Astrocyte (in vitro differentiated cells and primary cell): ENCODE measurements around the gene C11orf24. TPM values are rescaled to one million over a fixed set of nuclear protein-coding genes. Genes with fewer than 3 reads are reported as not detected.

Experiments
- DNase-seq: peaks from one replicate; pipeline ENCODE4 v3.0.0-alpha.2; 2010; ENCODE audit warnings: low read depth
- FAIRE-seq: peaks from 2 replicates; lab custom pipeline; 2011; peaks lifted over from hg19 to GRCh38; lab: Jason Lieb, UNC
- H2AFZ ChIP-seq: 2 replicates; pipeline ENCODE4 v1.6.0; 2012; ENCODE audit warnings: low read depth, low read length, inconsistent platforms
- H3K27ac ChIP-seq: 2 replicates; pipeline ENCODE4 v1.5.1; 2011; ENCODE audit warnings: low read depth, low read length, inconsistent platforms
- H3K27me3 ChIP-seq: 2 replicates; pipeline ENCODE4 v1.6.0; 2011; ENCODE audit warnings: low read length, inconsistent platforms; ENCODE audit not compliant: insufficient read depth
- H3K36me3 ChIP-seq: 2 replicates; pipeline ENCODE4 v1.5.1; 2011; ENCODE audit warnings: low read length, inconsistent platforms; ENCODE audit not compliant: insufficient read depth
- H3K4me1 ChIP-seq: 2 replicates; pipeline ENCODE4 v1.5.1; 2011; ENCODE audit warnings: low read length, inconsistent platforms; ENCODE audit not compliant: insufficient read depth
- H3K4me2 ChIP-seq: 2 replicates; pipeline ENCODE4 v1.6.0; 2012; ENCODE audit warnings: low read length, inconsistent platforms
- H3K4me3 ChIP-seq: 2 replicates; pipeline ENCODE4 v1.5.1; 2011; ENCODE audit warnings: low read depth, mild to moderate bottlenecking, low read length, inconsistent platforms; ENCODE audit not compliant: insufficient read depth
- H3K79me2 ChIP-seq: 2 replicates; pipeline ENCODE4 v1.6.0; 2012; ENCODE audit warnings: mild to moderate bottlenecking, low read length, inconsistent platforms; ENCODE audit not compliant: insufficient read depth
- H3K9ac ChIP-seq: 2 replicates; pipeline ENCODE4 v1.6.0; 2012; ENCODE audit warnings: mild to moderate bottlenecking, low read length, inconsistent platforms
- H3K9me3 ChIP-seq: 2 replicates; pipeline ENCODE4 v1.5.1; 2012; ENCODE audit warnings: low read depth, mild to moderate bottlenecking, low read length, inconsistent platforms; ENCODE audit not compliant: insufficient read depth
- H4K20me1 ChIP-seq: 2 replicates; pipeline ENCODE4 v1.6.0; 2012; ENCODE audit warnings: low read length, inconsistent platforms; ENCODE audit not compliant: insufficient read depth
- H3K27ac Mint-ChIP-seq: one replicate; pipeline ENCODE4 v1.8.0; 2021; ENCODE audit warnings: mild to moderate bottlenecking, mixed read lengths; ENCODE audit not compliant: unreplicated experiment
- H3K27me3 Mint-ChIP-seq: one replicate; pipeline ENCODE4 v1.8.0; 2021; ENCODE audit warnings: low read depth, mixed read lengths; ENCODE audit not compliant: unreplicated experiment
- H3K36me3 Mint-ChIP-seq: one replicate; pipeline ENCODE4 v1.8.0; 2021; ENCODE audit warnings: low read depth, mixed read lengths; ENCODE audit not compliant: unreplicated experiment
- H3K4me1 Mint-ChIP-seq: one replicate; pipeline ENCODE4 v1.8.0; 2021; ENCODE audit warnings: low read depth, mixed read lengths; ENCODE audit not compliant: unreplicated experiment
- H3K4me3 Mint-ChIP-seq: one replicate; pipeline ENCODE4 v1.8.0; 2021; ENCODE audit warnings: mild to moderate bottlenecking, moderate library complexity, mixed read lengths; ENCODE audit not compliant: unreplicated experiment
- H3K9me3 Mint-ChIP-seq: one replicate; pipeline ENCODE4 v1.8.0; 2021; ENCODE audit warnings: mild to moderate bottlenecking, mixed read lengths; ENCODE audit not compliant: unreplicated experiment
- CTCF ChIP-seq: IDR thresholded peaks from 2 replicates; pipeline ENCODE4 v1.5.1; 2011; ENCODE audit warnings: low read depth, mild to moderate bottlenecking, inconsistent platforms, low read length, moderate library complexity; ENCODE audit not compliant: insufficient read depth
- EZH2 ChIP-seq: IDR thresholded peaks from 2 replicates; pipeline ENCODE4 v1.6.1; 2012; ENCODE audit warnings: mild to moderate bottlenecking, low read length, inconsistent platforms; ENCODE audit not compliant: insufficient read depth
- total RNA-seq: library from RNA; stranded (reverse); gene quantifications from 2 replicates; pipeline ENCODE4 v1.2.1, GENCODE V29; 2021

The C11orf24 gene
- total RNA-seq, 1 donor from 2014 or later, result 79.8 TPM

- Histone ChIP-seq H2AFZ (no peak overlapping the region), H3K4me1 (peaks cover 11% of the 10 kb centered on the region), H3K9ac (no peak overlapping the region), H3K4me2 (no peak overlapping the region), H3K4me3 (no peak overlapping the region), H3K79me2 (peaks cover 20% of the 10 kb centered on the region), H3K27me3 (peaks cover 8% of the 10 kb centered on the region), H3K27ac (no peak overlapping the region), H3K36me3 (no peaks in the 10 kb centered on the region), H3K9me3 (no peaks in the 10 kb centered on the region), H4K20me1 (peaks cover 19% of the 10 kb centered on the region)
- DNase-seq (no peak), FAIRE-seq (no peak)
- no peaks in the 10 kb centered on the region for H3K9me3 Mint-ChIP-seq
- no peak overlapping the region for H3K27ac Mint-ChIP-seq
- H3K4me1 Mint-ChIP-seq, result peaks cover 11% of the 10 kb centered on the region
- TF ChIP-seq CTCF (no peak), EZH2 (no peak)
- no peaks in the 10 kb centered on the region for H3K36me3 Mint-ChIP-seq
- peaks cover 8% of the 10 kb centered on the region for H3K27me3 Mint-ChIP-seq
- H3K4me3 Mint-ChIP-seq, result peak overlapping the region; percentile 50
Observed at GRCh38 chr11:68215524-68216170, 56.1 kb downstream of the C11orf24 start.

DNA sequence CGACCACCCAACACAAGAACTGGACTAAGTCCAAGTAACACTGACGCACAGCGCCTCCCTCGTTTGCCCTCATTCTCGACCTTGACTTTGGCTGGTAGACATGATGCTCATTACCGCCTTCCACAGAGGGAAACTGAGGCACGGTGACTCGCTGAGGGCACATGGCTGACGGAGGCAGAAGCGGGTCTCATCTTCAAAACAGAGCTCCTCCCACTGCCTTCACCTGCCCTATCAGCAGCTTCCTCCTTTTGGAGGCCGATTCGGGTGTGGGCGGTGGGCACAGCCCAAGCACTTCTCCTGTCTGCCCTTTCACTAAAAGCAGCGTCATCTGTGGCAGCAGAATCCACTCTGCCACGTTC is 56.7 kb downstream of the C11orf24 start:
- H3K9me3 Mint-ChIP-seq, result no peaks in the 10 kb centered on the region
- peaks cover 11% of the 10 kb centered on the region for H3K4me1 Mint-ChIP-seq
- Histone ChIP-seq H3K9ac (no peak overlapping the region), H3K27me3 (peaks cover 8% of the 10 kb centered on the region), H3K36me3 (no peaks in the 10 kb centered on the region), H3K4me2 (peak overlapping the region; percentile 97), H3K4me1 (peaks cover 11% of the 10 kb centered on the region), H3K27ac (no peak overlapping the region), H2AFZ (no peak overlapping the region), H4K20me1 (peaks cover 25% of the 10 kb centered on the region), H3K4me3 (no peak overlapping the region), H3K79me2 (peaks cover 26% of the 10 kb centered on the region), H3K9me3 (no peaks in the 10 kb centered on the region)
- no peak for DNase-seq
- no peaks in the 10 kb centered on the region for H3K36me3 Mint-ChIP-seq
- peak overlapping the region; percentile 58 for H3K4me3 Mint-ChIP-seq
- peaks cover 8% of the 10 kb centered on the region for H3K27me3 Mint-ChIP-seq
- no peak for TF ChIP-seq CTCF
- TF ChIP-seq EZH2, result no peak
- H3K27ac Mint-ChIP-seq, result peak overlapping the region; percentile 41
- FAIRE-seq, result no peak
